GM18861 (cell line): Measurements from ENCODE around the gene UBAC2.
A peak's percentile ranks its signal among the peaks of the same experiment; 100 is the strongest.
"Not testable (repeated sequence)": the region's sequence is repeated elsewhere in the genome, so short reads cannot be mapped to it uniquely, and the experiment has no call there.

ENCODE experiments used
- ATAC-seq: cut with Tn5 transposase; IDR thresholded peaks from one replicate; pipeline ENCODE4 v1.9.1; 2021; ENCODE audit not compliant: unreplicated experiment

UBAC2 gene

GRCh38 chr13:99231721-99232120 lies 31.1 kb downstream of the UBAC2 start:
- ATAC-seq: peak; percentile 41

- ATAC-seq: peak; percentile 66
Observed at GRCh38 chr13:99237981-99238662, 37.5 kb downstream of the UBAC2 start.

- no peak for ATAC-seq
Observed at GRCh38 chr13:99246100-99246499, 45.4 kb downstream of the UBAC2 start.

- not testable (repeated sequence) for ATAC-seq
Observed at GRCh38 chr13:99249178-99249577, 48.5 kb downstream of the UBAC2 start.

- ATAC-seq: not testable (repeated sequence)
Observed at GRCh38 chr13:99249606-99250005, 49.0 kb downstream of the UBAC2 start.

- ATAC-seq: no peak
Observed at GRCh38 chr13:99250982-99251825, 50.5 kb downstream of the UBAC2 start.

- ATAC-seq: no peak
Observed at GRCh38 chr13:99251921-99252320, 51.3 kb downstream of the UBAC2 start.

- no peak for ATAC-seq
Observed at GRCh38 chr13:99254830-99255229, 54.2 kb downstream of the UBAC2 start.

GRCh38 chr13:99255271-99255670 lies 54.6 kb downstream of the UBAC2 start:
- ATAC-seq: no peak

GRCh38 chr13:99256283-99256682 lies 55.6 kb downstream of the UBAC2 start:
- no peak for ATAC-seq

- ATAC-seq: no peak
Observed at GRCh38 chr13:99256709-99257108, 56.1 kb downstream of the UBAC2 start.

GRCh38 chr13:99257291-99257690 lies 56.6 kb downstream of the UBAC2 start:
- ATAC-seq: no peak

GRCh38 chr13:99258210-99258860 lies 57.7 kb downstream of the UBAC2 start, which contains the start of gene GPR18:
GPR18 (minus strand) TSS chr13:99258379; CDS start chr13:99255872, 2,507 bp downstream.
- peak; percentile 91 for ATAC-seq

- ATAC-seq: peak; percentile 53
Observed at GRCh38 chr13:99258946-99259345, 58.3 kb downstream of the UBAC2 start.

GRCh38 chr13:99260216-99260615 lies 59.6 kb downstream of the UBAC2 start:
- no peak for ATAC-seq

GRCh38 chr13:99261059-99261458 lies 60.4 kb downstream of the UBAC2 start:
- ATAC-seq: no peak

- ATAC-seq: no peak
Observed at GRCh38 chr13:99263126-99263785, 62.6 kb downstream of the UBAC2 start.

GRCh38 chr13:99264051-99264450 lies 63.4 kb downstream of the UBAC2 start:
- no peak for ATAC-seq

- ATAC-seq: no peak
Observed at GRCh38 chr13:99265162-99265800, 64.6 kb downstream of the UBAC2 start.

- no peak for ATAC-seq
Observed at GRCh38 chr13:99265821-99266426, 65.3 kb downstream of the UBAC2 start.
